GM20000 (cell line): ENCODE measurements around the gene CDC42EP2.

Experiments
- DNase-seq: peaks from one replicate; pipeline ENCODE4 v3.0.0; 2012; ENCODE audit warnings: low spot score
- CTCF ChIP-seq: IDR thresholded peaks from 2 replicates; pipeline ENCODE4 v1.5.1; 2012; ENCODE audit warnings: mild to moderate bottlenecking, control low read depth; ENCODE audit errors: extremely low read depth, missing control alignments

The CDC42EP2 gene

GRCh38 chr11:65311170-65311678 is 3.4 kb upstream of the CDC42EP2 start:
- no peak for DNase-seq
- TF ChIP-seq CTCF, result no peak

GRCh38 chr11:65315204-65315865 is 669 bp downstream of the CDC42EP2 start:
- TF ChIP-seq CTCF, result peak; percentile 88
- peak; percentile 90 for DNase-seq

- TF ChIP-seq CTCF, result no peak
- no peak for DNase-seq
These were observed 1.2 kb downstream of the CDC42EP2 start for GRCh38 chr11:65315866-65316226.

- no peak for DNase-seq
- no peak for TF ChIP-seq CTCF
These were observed 1.8 kb downstream of the CDC42EP2 start for GRCh38 chr11:65316227-65317024.

GRCh38 chr11:65317025-65317786 is 2.5 kb downstream of the CDC42EP2 start:
- no peak for TF ChIP-seq CTCF
- no peak for DNase-seq

- TF ChIP-seq CTCF, result no peak
- DNase-seq, result no peak
These were observed 5.9 kb downstream of the CDC42EP2 start for GRCh38 chr11:65320386-65321075.
